Amniotic epithelial cell (primary cell): Measurements from ENCODE around the gene SLC6A11.

Experiments used
- DNase-seq: peaks from one replicate; pipeline ENCODE4 v3.0.0-alpha.2; 2010; ENCODE audit warnings: low read depth

The SLC6A11 gene

GRCh38 chr3:10790713-10791112 is 25.3 kb upstream of the SLC6A11 start:
- no peak for DNase-seq

- no peak for DNase-seq
These were observed 23.8 kb upstream of the SLC6A11 start for GRCh38 chr3:10792208-10792607.

- DNase-seq, result no peak
These were observed 17.2 kb upstream of the SLC6A11 start for GRCh38 chr3:10798600-10799367.

GRCh38 chr3:10804183-10804648 is 11.8 kb upstream of the SLC6A11 start:
- DNase-seq, result peak; percentile 3

GRCh38 chr3:10806006-10806405 is 10.0 kb upstream of the SLC6A11 start:
- no peak for DNase-seq

GRCh38 chr3:10808130-10808735 is 7.8 kb upstream of the SLC6A11 start:
- DNase-seq, result no peak

- DNase-seq, result no peak
These were observed 7.1 kb upstream of the SLC6A11 start for GRCh38 chr3:10808974-10809373.

GRCh38 chr3:10810376-10810775 is 5.7 kb upstream of the SLC6A11 start:
- DNase-seq, result no peak

GRCh38 chr3:10813425-10813824 is 2.6 kb upstream of the SLC6A11 start:
- DNase-seq, result no peak

GRCh38 chr3:10814623-10815022 is 1.4 kb upstream of the SLC6A11 start:
- no peak for DNase-seq

- DNase-seq, result no peak
These were observed 541 bp upstream of the SLC6A11 start for GRCh38 chr3:10815487-10815886.

- no peak for DNase-seq
These were observed 830 bp downstream of the SLC6A11 start for GRCh38 chr3:10816863-10817253.

- DNase-seq, result no peak
These were observed 1.5 kb downstream of the SLC6A11 start for GRCh38 chr3:10817506-10817905.

- DNase-seq, result no peak
These were observed 6.0 kb downstream of the SLC6A11 start for GRCh38 chr3:10822055-10822454.

GRCh38 chr3:10822708-10823515 is 6.9 kb downstream of the SLC6A11 start:
- no peak for DNase-seq

- no peak for DNase-seq
These were observed 7.4 kb downstream of the SLC6A11 start for GRCh38 chr3:10823516-10823818.

- DNase-seq, result no peak
These were observed 8.4 kb downstream of the SLC6A11 start for GRCh38 chr3:10824468-10824867.

GRCh38 chr3:10833855-10834414 is 17.9 kb downstream of the SLC6A11 start:
- no peak for DNase-seq

GRCh38 chr3:10834951-10835350 is 18.9 kb downstream of the SLC6A11 start:
- no peak for DNase-seq

- no peak for DNase-seq
These were observed 19.4 kb downstream of the SLC6A11 start for GRCh38 chr3:10835406-10835805.

- DNase-seq, result no peak
These were observed 20.6 kb downstream of the SLC6A11 start for GRCh38 chr3:10836676-10837075.

GRCh38 chr3:10837849-10838248 is 21.8 kb downstream of the SLC6A11 start:
- DNase-seq, result no peak

GRCh38 chr3:10839167-10839566 is 23.1 kb downstream of the SLC6A11 start:
- DNase-seq, result no peak
